HG02981 (cell line): ENCODE results near the gene RPL22.
A peak's percentile ranks its signal among the peaks of the same experiment; 100 is the strongest.

Source experiments
- ATAC-seq: cut with Tn5 transposase; IDR thresholded peaks from one replicate; pipeline ENCODE4 v1.9.1; 2021; ENCODE audit warnings: mild to moderate bottlenecking, moderate library complexity; ENCODE audit not compliant: unreplicated experiment

Gene RPL22

DNA sequence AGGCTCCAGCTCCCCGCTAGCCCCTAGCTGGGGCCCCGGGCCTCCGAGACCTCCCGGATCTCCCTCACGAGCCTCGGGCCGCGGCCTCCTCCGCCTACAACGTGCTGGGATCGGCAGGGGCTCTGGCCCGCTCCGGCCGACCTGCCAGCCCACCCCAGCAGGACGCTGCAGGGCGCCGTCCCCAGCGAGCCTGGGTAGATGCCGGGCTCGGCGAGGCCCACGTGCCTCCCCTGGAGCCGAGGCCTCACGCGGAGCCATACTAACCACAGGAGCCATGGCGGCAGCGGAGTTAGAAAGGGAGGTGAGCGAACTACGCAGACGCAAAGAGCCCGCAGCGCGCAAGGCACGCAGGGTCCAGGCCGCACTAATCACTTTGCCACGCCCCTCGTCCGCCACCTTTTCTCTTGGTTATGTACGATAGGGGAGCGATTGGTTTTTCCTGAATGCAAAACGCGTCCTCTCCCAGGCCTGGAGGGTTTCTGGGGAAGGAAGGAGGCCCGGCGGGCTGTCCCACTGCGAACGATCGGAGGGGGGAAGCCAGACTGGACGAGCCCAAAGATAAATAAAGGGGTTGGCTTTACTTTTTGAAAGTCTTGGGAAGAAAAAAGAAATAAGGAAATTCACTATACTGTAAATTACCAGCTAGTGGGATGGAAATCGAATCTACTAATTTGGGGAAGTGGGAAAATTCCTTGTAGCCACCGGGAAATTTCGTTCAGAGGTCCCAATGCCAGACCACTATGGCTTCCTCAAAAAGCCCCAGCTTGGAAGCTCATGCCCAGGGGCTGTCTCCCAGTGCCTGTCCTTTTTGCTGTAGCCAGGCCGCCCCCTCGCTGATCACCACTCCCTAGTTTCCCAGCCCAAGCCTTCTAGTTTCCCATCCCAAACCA is at the start of gene RPL22:
Gene RPL22, minus strand, starts transcription at position 298 of the 890 bp plus-strand sequence. Its CDS starts 22 bp downstream, at position 276.
- peak; percentile 94 for ATAC-seq

DNA sequence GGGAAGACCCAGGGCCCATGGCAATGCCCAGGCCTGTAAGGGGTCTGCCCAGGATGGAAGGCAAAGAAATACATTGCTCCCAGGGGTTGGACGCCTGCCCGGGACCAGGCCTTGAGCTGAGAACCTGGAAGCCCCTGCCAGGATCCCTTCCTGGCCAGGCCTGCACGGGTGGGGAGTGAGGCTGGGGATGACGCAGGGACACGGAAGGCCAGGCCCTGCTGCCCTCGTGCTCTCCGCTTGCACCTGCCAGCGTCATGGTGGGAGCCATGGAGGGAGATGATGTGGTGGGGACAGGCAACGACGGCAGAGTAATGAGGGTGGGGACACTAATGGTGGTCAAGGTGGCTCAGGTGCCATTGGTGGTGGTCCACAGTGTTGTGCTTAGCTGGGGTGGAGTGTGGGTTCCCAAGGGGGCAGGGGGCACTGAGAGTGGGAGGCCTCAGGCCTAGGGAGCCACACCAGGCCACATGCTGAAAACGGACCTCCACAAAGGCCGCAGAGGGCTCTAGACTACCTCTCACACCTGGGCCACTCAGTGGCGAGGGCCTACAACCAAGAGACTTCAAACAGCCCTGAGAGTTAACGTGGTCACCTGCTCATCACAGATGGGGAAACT is 48.9 kb upstream of the RPL22 start:
- ATAC-seq: no peak

DNA sequence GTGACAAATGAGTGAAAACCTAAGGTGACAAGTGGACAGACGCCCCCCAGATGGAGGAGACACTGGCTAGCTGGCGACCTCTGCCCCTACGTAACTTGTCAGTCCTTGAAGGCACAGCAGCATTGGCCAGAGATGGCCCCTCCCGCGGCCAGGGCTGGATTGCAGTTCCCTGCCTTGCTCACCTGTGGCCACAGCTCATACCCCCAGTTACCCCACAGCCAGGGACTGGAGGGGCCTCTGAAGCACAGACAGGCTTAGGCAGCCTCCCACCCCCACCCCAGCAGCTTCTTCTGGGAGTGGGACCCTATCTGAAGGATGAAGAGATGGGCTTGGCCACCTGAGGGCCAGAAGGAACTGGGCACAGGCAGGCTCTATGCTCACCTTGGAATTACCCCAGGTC is 48.3 kb upstream of the RPL22 start:
- no peak for ATAC-seq

DNA sequence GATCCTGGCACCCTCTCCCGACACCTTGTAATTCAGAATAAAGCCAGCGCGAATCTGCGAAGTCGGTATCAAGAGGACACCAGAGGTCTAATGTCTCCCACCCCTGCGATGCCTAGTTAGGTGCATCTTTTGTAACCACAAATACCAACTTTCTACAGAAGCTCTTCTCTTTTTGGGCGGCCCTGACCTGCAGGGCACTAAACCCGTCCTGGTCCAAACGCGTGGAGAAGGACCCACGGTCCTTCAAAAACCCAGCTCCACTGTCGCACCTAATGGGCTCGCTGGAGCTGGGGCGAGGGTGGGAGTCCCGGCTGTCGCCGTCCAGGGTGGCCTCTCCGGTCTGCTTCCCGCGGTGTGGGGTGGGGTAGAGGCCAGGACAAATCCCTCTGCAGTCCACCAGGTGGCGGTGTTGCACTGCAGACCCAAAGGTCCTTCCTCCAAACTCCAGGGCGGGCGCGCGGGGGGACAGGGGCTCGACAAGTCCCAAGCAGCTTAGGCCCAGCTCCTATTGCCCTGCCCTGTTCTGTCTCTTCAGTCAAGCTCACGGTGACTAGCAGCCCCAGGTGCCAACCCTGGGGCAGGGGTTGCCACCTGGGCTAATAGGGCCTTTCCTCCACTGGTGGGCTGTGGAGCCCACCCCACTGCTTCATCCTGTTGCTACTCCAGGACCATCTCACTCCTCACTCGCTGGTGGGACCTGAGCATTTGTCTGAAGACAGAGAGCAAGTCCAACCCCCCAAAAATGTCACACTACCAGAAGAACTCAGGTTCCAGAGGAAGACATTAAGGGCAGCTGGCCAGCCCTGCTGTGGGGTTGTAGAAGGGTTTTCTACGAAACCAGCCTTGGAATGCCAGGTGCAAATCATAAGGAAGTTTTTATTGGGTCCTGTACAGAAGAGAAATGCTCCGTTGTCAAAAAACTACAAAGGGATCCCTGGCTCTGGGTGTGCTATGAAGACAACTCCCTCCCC is 47.4 kb upstream of the RPL22 start:
- no peak for ATAC-seq

DNA sequence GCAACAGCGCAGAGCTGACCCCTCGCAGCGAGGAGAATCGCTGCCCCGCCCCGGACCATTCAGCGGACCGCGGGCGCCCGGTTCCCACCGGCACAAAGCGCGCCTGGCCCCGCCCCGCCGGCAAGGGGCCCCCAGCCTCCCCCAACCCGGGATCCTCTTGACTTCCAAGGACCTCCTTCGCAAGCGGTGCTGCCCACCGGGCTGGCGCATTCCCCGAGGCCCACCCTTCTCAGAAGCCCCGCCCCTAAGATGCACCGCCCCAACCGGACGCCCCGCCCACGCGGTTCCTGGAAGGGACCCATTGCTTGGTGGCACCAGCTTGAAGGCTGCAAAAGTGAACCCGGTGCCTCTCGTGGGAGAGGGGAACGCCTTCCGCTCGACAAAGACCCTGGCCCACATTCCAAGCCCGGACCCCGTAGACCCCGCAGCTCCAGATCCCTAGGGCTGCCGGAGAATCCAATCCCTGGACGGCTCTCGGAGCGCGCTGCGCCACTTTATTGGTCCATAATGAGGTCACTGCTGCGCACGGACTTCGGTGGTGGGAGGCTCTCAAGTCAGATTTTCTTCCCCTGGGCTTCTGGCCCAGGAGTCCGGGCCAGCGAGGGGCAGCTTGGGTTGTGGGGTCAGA is 46.6 kb upstream of the RPL22 start:
- no peak for ATAC-seq

DNA sequence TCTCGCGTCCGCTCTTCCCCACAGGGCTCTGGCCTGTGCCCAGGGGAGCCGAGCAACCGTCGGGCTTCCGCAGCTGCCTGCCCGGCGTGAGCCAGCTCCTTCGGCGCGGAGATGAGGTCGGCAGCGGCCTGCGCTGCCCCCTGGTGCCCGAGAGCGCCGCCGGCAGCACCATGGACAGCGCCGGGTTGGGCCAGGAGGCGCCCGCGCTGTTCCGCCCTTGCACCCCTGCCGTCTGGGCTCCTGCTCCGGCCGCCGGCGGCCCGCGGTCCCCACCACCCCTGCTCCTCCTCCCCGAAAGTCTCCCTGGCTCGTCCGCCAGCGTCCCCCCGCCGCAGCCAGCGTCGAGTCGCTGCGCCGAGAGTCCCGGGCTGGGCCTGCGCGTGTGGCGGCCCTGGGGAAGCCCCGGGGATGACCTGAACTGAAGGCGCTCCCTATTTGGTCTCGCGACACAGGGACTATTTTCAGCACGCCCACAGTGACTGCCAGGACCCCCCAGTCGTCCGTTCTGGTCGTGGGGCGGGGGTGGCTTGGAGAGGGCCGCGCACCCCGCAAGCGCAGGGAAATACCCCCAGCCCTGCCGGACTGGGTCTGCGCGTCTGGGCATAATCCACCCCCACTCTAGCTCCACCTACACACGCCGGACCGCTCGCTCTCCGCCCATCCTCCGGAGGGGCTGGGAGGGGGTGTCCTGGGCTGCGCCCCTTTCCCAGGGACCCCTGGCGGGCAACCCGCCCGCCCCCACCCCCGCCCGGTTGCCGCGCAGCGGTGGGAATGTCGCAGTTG is 45.9 kb upstream of the RPL22 start:
- peak; percentile 48 for ATAC-seq

DNA sequence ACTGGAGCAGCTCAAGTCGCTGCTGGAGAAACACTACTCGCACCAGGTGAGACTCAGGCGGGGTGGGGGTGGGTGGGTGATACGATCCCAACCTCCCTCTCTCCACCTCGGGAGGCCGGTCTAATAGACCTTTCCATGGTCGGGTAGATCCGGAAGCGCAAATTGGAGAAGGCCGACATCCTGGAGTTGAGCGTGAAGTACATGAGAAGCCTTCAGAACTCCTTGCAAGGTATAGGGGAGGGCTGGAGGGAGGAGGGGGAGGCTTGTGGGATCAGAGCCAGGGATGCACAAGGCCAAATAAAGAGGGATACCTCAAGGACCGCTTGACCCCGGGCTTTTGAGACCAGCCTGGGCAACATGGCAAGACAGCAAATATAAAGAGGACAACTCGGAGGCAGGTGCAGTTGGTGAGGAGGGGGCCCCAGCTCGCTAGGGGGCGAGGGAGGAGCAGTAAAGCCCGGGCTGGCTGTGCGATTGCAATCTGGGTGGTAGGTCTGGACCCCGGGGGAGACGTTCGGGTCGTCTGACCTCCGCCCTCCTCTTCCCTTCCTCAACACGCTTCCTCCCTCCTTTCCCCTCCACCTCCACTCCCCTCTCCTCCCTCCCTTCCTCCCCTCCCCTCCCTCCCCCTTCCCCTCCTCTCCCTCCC is 45.1 kb upstream of the RPL22 start:
- no peak for ATAC-seq

DNA sequence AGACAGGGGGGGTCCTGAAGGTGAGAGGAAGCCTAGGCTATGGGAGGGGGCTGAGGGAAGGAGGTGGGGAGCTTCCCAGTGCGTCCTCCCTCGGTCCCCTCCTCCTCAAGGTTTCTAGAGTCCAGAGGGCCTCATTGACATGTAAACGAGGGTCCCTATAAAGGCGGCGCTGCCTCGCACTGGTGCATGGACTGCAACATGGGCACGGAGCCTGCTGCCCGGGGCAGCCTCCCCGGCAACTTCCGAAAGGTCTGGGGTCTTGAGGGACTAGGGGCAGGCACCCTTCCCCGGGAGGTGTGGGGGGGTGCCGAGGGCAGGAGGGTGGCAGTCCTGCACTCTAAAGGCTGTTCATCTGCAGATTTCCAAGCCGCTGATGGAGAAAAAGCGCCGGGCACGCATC is 44.6 kb upstream of the RPL22 start, which contains the start of gene HES3:
Gene HES3, plus strand, starts transcription at position 187 of the 400 bp plus-strand sequence. Its CDS starts 187 bp downstream, at position 374.
- no peak for ATAC-seq

DNA sequence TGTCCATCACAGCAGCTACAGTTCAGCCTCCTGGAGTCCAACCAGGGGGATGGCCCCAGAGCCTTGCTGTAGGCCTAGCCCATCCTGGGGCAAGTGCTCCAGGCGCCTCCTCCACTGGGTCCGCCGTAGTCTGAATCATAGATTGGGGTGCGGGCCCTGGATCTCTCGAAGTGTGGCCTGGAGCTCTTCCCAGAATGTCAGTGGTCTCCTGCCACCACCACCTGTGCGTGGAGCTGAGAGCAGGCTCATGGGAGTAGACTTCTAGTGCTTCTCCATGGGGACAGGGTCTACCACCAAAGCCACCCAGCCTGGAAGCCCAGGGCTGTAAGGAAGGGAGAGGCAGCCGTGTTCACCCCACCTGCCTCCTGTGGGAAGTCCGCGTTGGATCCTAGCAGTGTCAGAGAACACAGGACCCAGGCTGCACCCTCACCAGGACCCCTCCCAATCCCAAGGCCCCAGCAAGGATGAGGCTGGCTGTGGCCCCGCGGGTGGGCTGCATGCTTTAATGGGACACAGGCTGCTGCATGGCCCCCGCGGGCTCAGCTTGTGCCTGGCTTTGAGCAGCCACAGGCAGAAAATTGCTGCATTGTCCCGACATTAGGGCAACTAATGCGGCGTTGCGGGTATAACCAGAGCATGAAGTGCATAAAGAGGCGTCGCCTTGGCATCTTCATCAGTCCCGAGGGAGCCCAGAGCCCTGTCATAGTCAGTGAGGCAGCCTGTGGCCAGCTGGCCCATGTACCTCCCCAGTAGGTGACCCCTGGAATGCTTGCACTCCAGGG is 43.8 kb upstream of the RPL22 start:
- ATAC-seq: no peak

DNA sequence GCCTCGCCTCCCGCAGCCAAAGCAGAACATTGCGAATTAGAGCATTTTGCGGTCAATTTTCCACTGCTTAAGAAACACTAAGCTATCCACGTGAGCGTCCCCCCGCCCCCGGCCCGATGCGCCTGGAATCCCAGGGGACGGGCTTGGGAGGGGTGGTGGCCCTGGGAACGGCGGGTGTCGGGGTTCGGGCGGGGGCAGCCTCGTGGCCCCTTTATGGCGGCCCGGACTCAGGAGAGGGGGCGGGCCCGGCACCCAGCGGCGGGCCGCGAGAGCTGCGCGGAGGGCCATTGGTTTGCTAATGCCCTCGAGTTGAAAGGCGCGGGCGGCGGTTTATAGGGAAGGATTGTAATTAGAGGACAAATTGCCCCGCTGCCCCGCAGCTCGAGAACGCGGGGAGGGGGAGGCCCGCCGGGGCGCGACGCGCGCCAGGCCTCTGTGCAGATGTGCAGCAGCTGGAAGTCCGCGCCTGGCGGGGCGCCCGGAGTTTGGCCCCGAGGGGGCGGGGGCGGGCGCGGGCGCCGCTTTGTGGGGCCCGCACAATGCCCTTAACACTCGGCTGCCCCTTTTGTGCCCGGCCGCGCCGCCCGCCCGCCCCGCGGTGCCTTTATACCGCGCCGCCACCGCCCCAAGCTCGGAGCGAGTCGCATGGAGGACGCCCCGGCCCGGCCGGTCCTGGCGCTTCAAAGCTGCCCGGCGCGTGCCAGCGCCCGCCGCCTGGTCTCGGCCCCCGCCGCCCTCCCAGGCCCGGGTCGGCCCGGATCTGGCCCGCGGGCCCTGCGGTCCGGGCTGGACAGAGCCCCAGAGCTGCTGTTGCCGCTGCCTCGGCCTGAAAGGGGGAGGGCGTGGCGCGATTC is 42.7 kb upstream of the RPL22 start:
- no peak for ATAC-seq

DNA sequence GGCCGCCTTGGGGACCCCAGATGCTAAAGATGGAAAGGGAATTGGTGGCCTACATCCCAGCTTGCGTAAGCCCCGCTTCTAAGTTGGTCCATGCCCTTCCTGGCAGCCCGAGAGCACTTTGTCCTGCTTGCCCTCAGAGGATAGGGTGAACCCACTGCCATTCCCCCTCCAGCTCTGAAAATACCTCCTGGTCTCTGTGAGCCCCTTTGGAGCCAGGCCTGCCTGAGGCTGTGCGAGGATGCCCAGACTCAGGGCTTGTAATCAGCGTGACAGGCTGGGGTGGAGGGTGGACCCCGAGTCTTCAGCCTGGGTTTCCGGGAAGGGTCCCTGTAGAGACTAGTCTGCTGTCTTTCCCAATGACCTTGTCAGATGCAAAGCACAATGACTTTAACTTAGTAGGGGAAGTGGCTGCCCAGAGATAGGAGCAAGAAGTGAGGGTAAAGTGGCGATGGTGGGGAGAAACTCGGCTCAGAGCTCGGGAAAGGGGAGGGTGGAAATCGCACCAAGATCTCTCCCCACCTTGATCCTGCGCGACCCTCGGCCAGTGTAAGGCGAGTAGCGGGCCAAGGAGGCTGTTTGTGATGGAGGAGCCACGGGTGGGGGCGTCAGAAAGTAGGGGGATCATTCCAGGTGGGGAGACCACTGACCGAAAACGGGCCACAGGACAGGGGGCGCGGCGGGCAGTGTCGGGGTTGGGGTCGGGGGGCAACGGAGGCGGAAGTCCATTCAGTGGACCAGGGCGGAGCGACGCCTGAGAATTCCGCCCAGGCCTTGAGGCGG is 41.9 kb upstream of the RPL22 start:
- no peak for ATAC-seq

DNA sequence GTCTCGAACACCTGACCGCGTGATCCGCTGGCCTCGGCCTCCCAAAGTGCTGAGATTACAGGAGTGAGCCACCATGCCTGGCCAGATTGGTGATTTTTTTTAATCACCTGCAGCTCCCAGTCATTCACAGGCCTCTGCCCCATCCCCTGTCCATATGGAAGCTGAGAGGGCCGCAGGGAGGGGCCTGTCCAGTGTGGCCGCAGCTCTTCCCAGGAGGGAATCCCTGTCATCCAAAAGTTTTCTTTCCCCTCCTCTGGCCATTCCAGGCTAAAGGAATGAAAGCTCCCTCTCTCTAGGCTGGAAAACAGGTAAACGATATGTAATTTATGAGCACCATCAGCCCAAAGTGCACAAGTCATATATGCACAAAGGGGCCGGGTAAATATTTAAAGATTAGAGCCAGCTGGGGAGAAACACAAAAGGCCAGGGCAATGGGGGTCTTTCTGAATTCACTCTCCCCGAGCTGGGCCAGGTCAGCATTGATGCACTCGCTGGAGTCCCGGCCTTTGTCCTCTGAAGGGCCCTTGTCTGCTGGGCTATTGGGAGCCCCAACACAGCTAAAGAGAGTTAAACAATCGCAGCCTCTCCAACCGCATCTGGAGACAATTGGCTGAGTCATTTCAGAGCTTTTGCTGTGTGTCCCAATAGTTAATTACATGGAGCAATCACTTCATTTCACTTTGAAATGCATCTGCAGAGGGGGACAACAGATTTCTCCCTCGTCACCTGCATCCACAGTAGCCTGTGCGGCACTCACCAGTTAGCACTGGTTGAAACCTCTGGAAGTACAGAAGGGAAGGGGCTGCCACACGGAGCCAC is 40.8 kb upstream of the RPL22 start:
- no peak for ATAC-seq

DNA sequence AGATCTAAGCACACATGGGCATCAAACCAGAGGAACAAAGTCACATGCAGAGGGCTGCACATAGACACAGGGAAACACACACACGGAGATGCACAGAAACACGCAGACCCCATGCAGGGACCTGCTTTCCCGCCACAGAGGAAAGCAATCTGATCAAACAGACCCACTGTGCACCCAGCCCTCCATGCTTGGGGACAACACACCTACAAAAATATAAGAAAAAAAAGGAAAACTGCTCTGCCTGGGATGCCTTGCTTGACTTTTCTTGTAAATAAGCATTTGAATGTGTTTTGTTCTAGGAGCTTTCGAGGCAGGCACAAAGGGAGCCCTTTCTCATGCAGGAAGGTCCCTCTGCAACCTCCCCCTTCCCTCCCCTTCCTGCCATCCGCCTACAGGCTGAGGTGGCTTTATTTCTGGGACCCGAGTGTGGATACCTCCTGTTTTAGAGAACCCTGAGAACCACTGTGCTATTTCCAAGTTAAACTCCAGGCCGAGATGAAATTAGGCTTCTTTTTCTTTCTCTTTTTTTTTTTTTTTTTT is 39.9 kb upstream of the RPL22 start:
- no peak for ATAC-seq

DNA sequence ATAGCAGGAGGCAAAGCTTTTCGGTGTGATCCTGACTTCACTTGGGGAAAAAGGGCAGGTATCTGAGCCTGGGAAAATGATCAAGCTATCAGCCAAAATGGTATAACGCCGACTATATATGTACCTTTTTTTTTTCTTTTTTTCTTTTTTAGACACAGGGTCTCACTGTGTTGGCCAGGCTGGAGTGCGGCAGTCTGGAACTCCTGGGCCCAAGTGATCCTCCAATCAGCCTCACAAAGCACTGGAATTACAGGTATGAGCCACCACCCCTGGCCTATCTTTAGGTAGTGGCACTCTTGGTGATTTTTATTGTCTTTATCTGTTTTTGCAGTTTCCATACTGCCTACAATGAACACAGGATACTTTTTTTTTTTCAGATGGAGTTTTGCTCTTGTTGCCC is 37.7 kb upstream of the RPL22 start:
- no peak for ATAC-seq

DNA sequence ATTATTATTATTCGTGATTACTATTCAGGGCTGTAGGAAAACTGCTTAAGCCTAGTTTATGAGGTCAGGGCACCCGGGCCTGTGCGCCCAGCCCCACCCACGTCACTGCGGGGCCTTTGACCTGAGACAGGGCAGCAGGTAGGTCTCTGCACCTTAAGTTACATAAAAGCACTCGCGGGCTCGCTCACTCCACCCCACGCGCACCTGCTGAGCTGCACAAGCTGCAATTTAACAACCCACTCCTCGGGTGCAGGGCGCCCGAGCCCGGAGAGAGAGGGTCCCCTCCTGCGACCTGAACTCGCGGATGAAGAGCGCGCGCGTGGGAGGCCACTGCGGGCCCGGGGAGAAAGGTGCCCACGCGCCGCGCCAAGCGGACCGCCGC is 35.9 kb upstream of the RPL22 start:
- ATAC-seq: peak; percentile 8
